Transverse colon (tissue), 4 donors: ENCODE data around the gene CPSF6.

Source experiments
- POLR2AphosphoS5 ChIP-seq, 3 donors: sonication (generic); formaldehyde crosslinking; IDR thresholded peaks; one replicate each; pipeline ENCODE4 v1.6.1; 2016; ENCODE audit warnings: antibody characterized with exemption in 3 of 3
- TF ChIP-seq, protein P1 (sequence below), 5 experiments: fragments of 200-600 bp in 3 of 5; fragments of 450-650 bp in 2 of 5; sonication (generic) in 3 of 5; IDR thresholded peaks; 1 replicate in 2 of 5; 2 replicates in 3 of 5; pipeline ENCODE4 v1.5.1; 2016 to 2017; ENCODE audit warnings: antibody characterized with exemption in 5 of 5, inconsistent platforms in 3 of 5, mild to moderate bottlenecking in 2 of 5, moderate library complexity in 1 of 5

GRCh38 chr12:69252033-69252432 is 12.7 kb downstream of the CPSF6 start:
- TF ChIP-seq POLR2AphosphoS5 (IDR thresholded peaks at IDR 0.05): no peak
- TF ChIP-seq, protein P1, sequence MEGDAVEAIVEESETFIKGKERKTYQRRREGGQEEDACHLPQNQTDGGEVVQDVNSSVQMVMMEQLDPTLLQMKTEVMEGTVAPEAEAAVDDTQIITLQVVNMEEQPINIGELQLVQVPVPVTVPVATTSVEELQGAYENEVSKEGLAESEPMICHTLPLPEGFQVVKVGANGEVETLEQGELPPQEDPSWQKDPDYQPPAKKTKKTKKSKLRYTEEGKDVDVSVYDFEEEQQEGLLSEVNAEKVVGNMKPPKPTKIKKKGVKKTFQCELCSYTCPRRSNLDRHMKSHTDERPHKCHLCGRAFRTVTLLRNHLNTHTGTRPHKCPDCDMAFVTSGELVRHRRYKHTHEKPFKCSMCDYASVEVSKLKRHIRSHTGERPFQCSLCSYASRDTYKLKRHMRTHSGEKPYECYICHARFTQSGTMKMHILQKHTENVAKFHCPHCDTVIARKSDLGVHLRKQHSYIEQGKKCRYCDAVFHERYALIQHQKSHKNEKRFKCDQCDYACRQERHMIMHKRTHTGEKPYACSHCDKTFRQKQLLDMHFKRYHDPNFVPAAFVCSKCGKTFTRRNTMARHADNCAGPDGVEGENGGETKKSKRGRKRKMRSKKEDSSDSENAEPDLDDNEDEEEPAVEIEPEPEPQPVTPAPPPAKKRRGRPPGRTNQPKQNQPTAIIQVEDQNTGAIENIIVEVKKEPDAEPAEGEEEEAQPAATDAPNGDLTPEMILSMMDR (IDR thresholded peaks at IDR 0.05): no peak
